Measurements from ENCODE around the gene FBXO15.

Gene FBXO15

DNA sequence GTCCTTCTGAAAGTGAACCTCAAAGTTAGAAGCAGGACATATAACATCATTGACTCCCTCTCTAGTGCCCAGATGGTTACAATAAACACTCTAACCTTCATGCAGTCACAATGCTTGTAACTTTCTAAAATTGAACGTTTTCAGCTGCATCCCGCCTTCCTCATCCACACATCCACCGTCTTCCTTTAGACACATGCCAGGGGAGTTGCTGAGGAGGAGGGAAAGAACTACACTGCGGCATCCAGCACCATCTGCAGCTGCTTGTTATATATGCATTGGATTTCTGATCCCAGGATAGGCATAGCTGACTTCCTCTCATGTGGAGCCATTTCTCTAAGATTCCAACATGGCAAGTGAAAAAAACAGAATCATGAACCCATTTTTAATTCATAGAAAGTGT is 96.8 kb downstream of the FBXO15 start:
- no peak for DNase-seq

GRCh38 chr18:74040459-74041332 is 106.9 kb downstream of the FBXO15 start:
- no peak for DNase-seq

GRCh38 chr18:74040008-74040407 is 107.6 kb downstream of the FBXO15 start:
- DNase-seq = no peak

DNA sequence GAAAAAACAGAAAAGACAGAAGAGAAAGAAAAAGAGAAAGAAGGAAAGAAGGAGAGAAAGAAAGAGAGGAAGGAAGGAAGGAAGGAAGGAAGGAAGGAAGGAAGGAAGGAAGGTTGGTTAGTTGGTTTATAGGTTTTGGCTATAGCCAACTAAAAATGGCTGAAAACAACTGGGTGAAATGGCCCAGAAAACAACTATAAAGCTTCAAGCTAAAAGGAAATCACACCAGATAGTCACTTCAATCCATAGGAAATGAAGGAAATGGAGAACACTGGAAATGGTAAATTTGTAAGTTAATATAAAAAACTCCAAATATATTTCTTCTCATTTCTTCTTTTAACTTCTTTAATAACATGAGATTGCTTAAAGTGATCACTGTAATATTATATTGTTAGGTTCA is 118.5 kb downstream of the FBXO15 start:
- no peak for DNase-seq
